ENCODE results near the gene SPTSSB. TPM values are rescaled to one million over a fixed set of nuclear protein-coding genes. Genes with fewer than 3 reads are reported as not detected.

Gene SPTSSB
- total and polyA plus RNA-seq, 12 donors: 0.06 to 0.97 (median 0.14) TPM; not detected in 5

GRCh38 chr3:161333696-161334095 is 37.6 kb downstream of the SPTSSB start:
- no peak for TF ChIP-seq CTCF (IDR thresholded peaks at IDR 0.05)
- TF ChIP-seq POLR2A (IDR thresholded peaks at IDR 0.05): no peak
- Histone ChIP-seq H3K9me3 (replicated peaks in 1 of 3) (no peaks in the 10 kb centered on the region), H3K27me3 (no peaks in the 10 kb centered on the region), H3K36me3 (replicated peaks in 1 of 2) (no peaks in the 10 kb centered on the region), H3K4me3 (no peak overlapping the region), H3K4me1 (replicated peaks in 1 of 2) (no peaks in the 10 kb centered on the region), H3K27ac (no peak overlapping the region)
- intact Hi-C loops (cut with DNase I): no loop called here
- DNase-seq: no peak
- WGBS, 4 donors: 61 to 80% (median 72%) methylated on average over 2 of the region's 2 CpGs

- Histone ChIP-seq H3K4me1 (replicated peaks in 1 of 2) (no peaks in the 10 kb centered on the region), H3K4me3 (no peak overlapping the region), H3K36me3 (replicated peaks in 1 of 2) (no peaks in the 10 kb centered on the region), H3K9me3 (replicated peaks in 1 of 3) (no peaks in the 10 kb centered on the region), H3K27me3 (no peaks in the 10 kb centered on the region), H3K27ac (no peak overlapping the region)
- TF ChIP-seq CTCF (IDR thresholded peaks at IDR 0.05) (no peak), POLR2A (IDR thresholded peaks at IDR 0.05) (no peak)
- no peak for DNase-seq
- intact Hi-C loops (cut with DNase I): no loop called here
- WGBS, 4 donors: 33 to 61% (median 41%) methylated on average over 1 of the region's 1 CpG
These were observed 38.5 kb downstream of the SPTSSB start for GRCh38 chr3:161332792-161333191.

GRCh38 chr3:161325059-161325458 is 46.3 kb downstream of the SPTSSB start:
- 84 to 90% (median 90%) methylated on average over 2 of the region's 2 CpGs for WGBS, 4 donors
- DNase-seq: no peak

GRCh38 chr3:161323926-161324621 is 47.2 kb downstream of the SPTSSB start:
- no peaks in the 10 kb centered on the region for H3K36me3 ChIP-seq (replicated peaks in 1 of 2)
- H3K4me1 ChIP-seq (replicated peaks in 1 of 2): no peaks in the 10 kb centered on the region
- intact Hi-C loops (cut with DNase I): no loop called here
- no peaks in the 10 kb centered on the region for H3K9me3 ChIP-seq (replicated peaks in 1 of 3)
- H3K4me3 ChIP-seq: no peak overlapping the region
- no peak for TF ChIP-seq CTCF (IDR thresholded peaks at IDR 0.05)
- no peak for TF ChIP-seq POLR2A (IDR thresholded peaks at IDR 0.05)
- DNase-seq: no peak
- no peaks in the 10 kb centered on the region for H3K27me3 ChIP-seq
- H3K27ac ChIP-seq: no peak overlapping the region

More at GRCh38 chr3:161325059-161325458, 46.3 kb downstream of the SPTSSB start:
- Histone ChIP-seq H3K27ac (no peak overlapping the region), H3K4me1 (replicated peaks in 1 of 2) (no peaks in the 10 kb centered on the region), H3K36me3 (replicated peaks in 1 of 2) (no peaks in the 10 kb centered on the region), H3K9me3 (replicated peaks in 1 of 3) (no peaks in the 10 kb centered on the region), H3K4me3 (no peak overlapping the region), H3K27me3 (no peaks in the 10 kb centered on the region)
- intact Hi-C loops (cut with DNase I): no loop called here
- no peak for TF ChIP-seq CTCF (IDR thresholded peaks at IDR 0.05)
- TF ChIP-seq POLR2A (IDR thresholded peaks at IDR 0.05): no peak

Data from adrenal gland (tissue), 12 donors.